ENCODE data around the gene TTC36.
"Not testable (repeated sequence)": the region's sequence is repeated elsewhere in the genome, so short reads cannot be mapped to it uniquely, and the experiment has no call there.

The TTC36 gene

DNA sequence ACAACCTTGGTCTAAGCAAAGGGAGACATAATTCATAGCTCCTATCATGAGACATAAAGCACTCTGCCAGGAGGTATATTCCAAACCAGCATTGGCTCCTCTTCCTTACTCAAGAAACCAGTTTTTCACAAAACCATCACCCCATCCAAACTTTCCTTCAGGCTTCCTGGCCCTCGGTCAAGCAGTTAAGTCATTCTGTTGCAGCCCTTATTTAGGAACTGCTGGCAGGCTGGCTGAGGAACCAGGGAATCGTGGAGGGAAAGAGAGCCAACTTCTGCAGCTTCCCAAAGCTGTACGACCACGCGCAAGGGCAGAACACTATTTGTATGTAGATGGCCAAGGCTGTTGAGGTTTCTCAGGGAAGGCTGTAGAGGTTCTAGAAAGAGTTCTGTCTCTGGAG lies 37.8 kb downstream of the TTC36 start:
- TF ChIP-seq CTCF (conservative IDR thresholded peaks at IDR 0.05; ENCODE audit: low read depth, low read length), result no peak
- DNase-seq (ENCODE audit: low read depth), result no peak
- H3K4me3 ChIP-seq (ENCODE audit: low read depth, low read length), result peak overlapping the region; percentile 13

GRCh38 chr11:118569670-118570069 lies 42.4 kb downstream of the TTC36 start:
- TF ChIP-seq CTCF (conservative IDR thresholded peaks at IDR 0.05; ENCODE audit: low read depth, low read length), result no peak
- DNase-seq (ENCODE audit: low read depth), result no peak
- H3K4me3 ChIP-seq (ENCODE audit: low read depth, low read length), result no peak overlapping the region

DNA sequence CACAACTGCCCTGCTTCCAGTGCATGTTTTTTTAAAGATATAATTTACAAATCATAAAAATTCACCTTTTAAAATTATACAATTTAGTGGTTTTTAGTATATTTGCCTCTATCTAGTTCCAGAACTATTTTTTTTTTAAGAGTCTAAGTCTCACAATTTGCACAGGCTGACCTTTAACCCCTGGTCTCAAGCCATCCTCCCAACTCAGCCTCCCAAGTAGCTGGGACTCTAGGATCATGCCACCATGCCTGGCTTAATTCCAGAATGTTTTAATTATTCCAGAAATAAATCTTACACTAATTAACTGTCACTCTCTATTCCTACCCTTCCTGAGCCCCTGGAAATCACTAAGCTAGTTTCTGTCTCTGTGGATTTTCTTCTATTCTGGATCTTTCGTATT lies 43.5 kb downstream of the TTC36 start:
- no peak for TF ChIP-seq CTCF (conservative IDR thresholded peaks at IDR 0.05; ENCODE audit: low read depth, low read length)
- H3K4me3 ChIP-seq (ENCODE audit: low read depth, low read length), result no peak overlapping the region
- DNase-seq (ENCODE audit: low read depth), result no peak

- H3K4me3 ChIP-seq (ENCODE audit: low read depth, low read length), result peak overlapping the region; percentile 95
- DNase-seq (ENCODE audit: low read depth), result peak; percentile 48
Observed at GRCh38 chr11:118571701-118572060, 44.4 kb downstream of the TTC36 start.

- H3K4me3 ChIP-seq (ENCODE audit: low read depth, low read length), result peak within 1 kb of the TSS; percentile 95
- TF ChIP-seq CTCF (conservative IDR thresholded peaks at IDR 0.05; ENCODE audit: low read depth, low read length), result no peak
- DNase-seq (ENCODE audit: low read depth), result peak; percentile 80
Observed at GRCh38 chr11:118572061-118572980, 45.0 kb downstream of the TTC36 start, which contains the start of gene ARCN1. Gene ARCN1 (plus strand): TSS chr11:118572409. CDS start chr11:118572548, 139 bp downstream.

- DNase-seq (ENCODE audit: low read depth), result peak; percentile 66
- H3K4me3 ChIP-seq (ENCODE audit: low read depth, low read length), result peak overlapping the region; percentile 95
- TF ChIP-seq CTCF (conservative IDR thresholded peaks at IDR 0.05; ENCODE audit: low read depth, low read length), result no peak
Observed at GRCh38 chr11:118572981-118573550, 45.8 kb downstream of the TTC36 start.

GRCh38 chr11:118574636-118575035 lies 47.4 kb downstream of the TTC36 start:
- H3K4me3 ChIP-seq (ENCODE audit: low read depth, low read length), result peak overlapping the region; percentile 34
- no peak for TF ChIP-seq CTCF (conservative IDR thresholded peaks at IDR 0.05; ENCODE audit: low read depth, low read length)
- DNase-seq (ENCODE audit: low read depth), result no peak

DNA sequence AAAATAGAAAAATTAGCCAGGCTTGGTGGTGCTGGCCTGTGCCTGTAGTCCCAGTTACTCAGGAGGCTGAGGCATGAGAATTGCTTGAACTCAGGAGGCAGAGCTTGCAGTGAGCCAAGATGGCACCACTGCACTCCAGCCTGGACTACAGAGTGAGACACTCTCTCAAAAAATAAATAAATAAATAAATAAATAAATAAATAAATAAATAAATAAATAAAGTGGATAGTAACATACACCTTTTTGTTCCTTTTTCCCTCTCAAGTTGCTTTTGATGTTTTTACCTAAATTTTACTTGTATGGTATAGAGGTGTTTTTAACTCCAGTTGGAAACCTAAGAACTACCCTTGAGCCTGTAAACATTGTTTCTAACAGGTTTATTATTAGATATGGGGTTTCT lies 50.7 kb downstream of the TTC36 start:
- H3K4me3 ChIP-seq (ENCODE audit: low read depth, low read length); DNase-seq (ENCODE audit: low read depth): not testable (repeated sequence)
